IMR-90 (cell line): Measurements from ENCODE around the gene DDAH2. TPM values are rescaled to one million over a fixed set of nuclear protein-coding genes. Genes with fewer than 3 reads are reported as not detected.
A peak's percentile ranks its signal among the peaks of the same experiment; 100 is the strongest.

Source experiments
- ATAC-seq: fragments of 200-7000 bp; cut with Tn5 transposase; 2 replicates; pipeline ENCODE4 v1.9.1; 2020; ENCODE audit warnings: low read depth, mild to moderate bottlenecking, moderate library complexity
- BruUV-seq: library from RNA; stranded (reverse); fragments of 400-500 nt; replicated peaks from 2 replicates; lab custom pipeline; 2021; lab: Mats Ljungman, UMichigan
- CTCF ChIA-PET: fragments of 300-600 bp; formaldehyde crosslinking; extraction: SDS; loops from one replicate; lab custom pipeline; 2021; ENCODE audit warnings: antibody characterized with exemption; lab: Yijun Ruan, JAX
- POLR2A ChIA-PET: fragments of 300-600 bp; sonication (Branson Sonifier 250); formaldehyde crosslinking; loops from one replicate; lab custom pipeline; 2022; ENCODE audit warnings: antibody characterized with exemption; ENCODE audit not compliant: unreplicated experiment; lab: Charles Lee
- DNase-seq: peaks from one replicate; pipeline ENCODE4 v3.0.0; 2013
- H2AFZ ChIP-seq: replicated peaks from 2 replicates; pipeline ENCODE3; 2013; ENCODE audit warnings: low read length, mild to moderate bottlenecking; ENCODE audit not compliant: poor library complexity
- H2AK5ac ChIP-seq: 2 replicates; pipeline ENCODE4 v1.6.1; 2013; ENCODE audit warnings: low read depth, low read length, inconsistent platforms
- H2AK9ac ChIP-seq: replicated peaks from 2 replicates; pipeline ENCODE3; 2013; ENCODE audit warnings: mild to moderate bottlenecking, low read depth, low read length, moderate library complexity; ENCODE audit not compliant: poor library complexity
- H2BK120ac ChIP-seq: 2 replicates; pipeline ENCODE4 v1.6.1; 2013; ENCODE audit warnings: low read depth, low read length, inconsistent platforms
- H2BK15ac ChIP-seq: 3 replicates; pipeline ENCODE4 v1.6.1; 2013; ENCODE audit warnings: low read depth, low read length, inconsistent platforms
- H2BK20ac ChIP-seq: 2 replicates; pipeline ENCODE4 v1.6.1; 2013; ENCODE audit warnings: low read depth, mild to moderate bottlenecking, inconsistent platforms, low read length, moderate library complexity
- H2BK5ac ChIP-seq: 2 replicates; pipeline ENCODE4 v1.6.1; 2013; ENCODE audit warnings: mild to moderate bottlenecking, low read depth, low read length, inconsistent platforms; ENCODE audit not compliant: poor library complexity, severe bottlenecking
- H3K14ac ChIP-seq: replicated peaks from 2 replicates; pipeline ENCODE4 v1.6.1; 2013; ENCODE audit warnings: low read depth, low read length, inconsistent platforms
- H3K18ac ChIP-seq: 2 replicates; pipeline ENCODE4 v1.6.1; 2013; ENCODE audit warnings: low read depth, low read length, control low read depth
- H3K23ac ChIP-seq: 2 replicates; pipeline ENCODE4 v1.6.1; 2013; ENCODE audit warnings: low read depth, low read length, inconsistent platforms
- H3K27ac ChIP-seq: 2 replicates; pipeline ENCODE4 v1.5.1; 2013; ENCODE audit warnings: mild to moderate bottlenecking, control low read depth, low read length; ENCODE audit not compliant: insufficient read depth
- H3K27me3 ChIP-seq: 2 replicates; pipeline ENCODE4 v1.6.1; 2013; ENCODE audit warnings: low read length; ENCODE audit not compliant: control insufficient read depth, insufficient read depth
- H3K36me3 ChIP-seq: 2 replicates; pipeline ENCODE4 v1.6.1; 2013; ENCODE audit warnings: low read length, mixed read lengths; ENCODE audit not compliant: control insufficient read depth, insufficient read depth
- H3K4ac ChIP-seq: 2 replicates; pipeline ENCODE4 v1.6.1; 2013; ENCODE audit warnings: low read depth, low read length, inconsistent platforms
- H3K4me1 ChIP-seq: 2 replicates; pipeline ENCODE4 v1.6.1; 2013; ENCODE audit warnings: low read length, mixed read lengths; ENCODE audit not compliant: control insufficient read depth, insufficient read depth
- H3K4me2 ChIP-seq: 2 replicates; pipeline ENCODE4 v1.6.1; 2013; ENCODE audit warnings: low read depth, mild to moderate bottlenecking, control low read depth, low read length, moderate library complexity
- H3K4me3 ChIP-seq: 2 replicates; pipeline ENCODE4 v1.5.1; 2013; ENCODE audit warnings: low read depth, mild to moderate bottlenecking, control low read depth, low read length, moderate library complexity; ENCODE audit not compliant: insufficient read depth
- H3K56ac ChIP-seq: 2 replicates; pipeline ENCODE4 v1.6.1; 2013; ENCODE audit warnings: low read length, inconsistent platforms; ENCODE audit not compliant: insufficient read depth; ENCODE audit errors: extremely low read depth
- H3K79me1 ChIP-seq, 2 experiments: 2 replicates each; pipeline ENCODE4 v1.6.1; 2013; ENCODE audit warnings: low read length in 2 of 2, inconsistent platforms in 1 of 2, low read depth in 1 of 2
- H3K9ac ChIP-seq: 2 replicates; pipeline ENCODE4 v1.6.1; 2013; ENCODE audit warnings: low read depth, low read length, control low read depth
- H3K9me1 ChIP-seq: 2 replicates; pipeline ENCODE4 v1.6.1; 2013; ENCODE audit warnings: low read length, inconsistent platforms; ENCODE audit not compliant: insufficient read depth
- H3K9me3 ChIP-seq: 2 replicates; pipeline ENCODE4 v1.6.1; 2013; ENCODE audit warnings: low read length; ENCODE audit not compliant: control insufficient read depth, insufficient read depth
- H4K20me1 ChIP-seq: 2 replicates; pipeline ENCODE4 v1.6.1; 2013; ENCODE audit warnings: low read length, inconsistent platforms; ENCODE audit not compliant: insufficient read depth
- H4K5ac ChIP-seq: 2 replicates; pipeline ENCODE4 v1.6.1; 2013; ENCODE audit warnings: mild to moderate bottlenecking, low read depth, low read length, control low read depth
- H4K8ac ChIP-seq, 2 experiments: 2 replicates each; pipeline ENCODE4 v1.6.1; 2013; ENCODE audit warnings: low read depth in 2 of 2, low read length in 2 of 2, control low read depth in 1 of 2, inconsistent platforms in 1 of 2
- H4K91ac ChIP-seq: 2 replicates; pipeline ENCODE4 v1.6.1; 2013; ENCODE audit warnings: low read depth, low read length, inconsistent platforms; ENCODE audit not compliant: insufficient read depth
- CEBPB ChIP-seq: IDR thresholded peaks from 2 replicates; pipeline ENCODE4 v1.6.1; 2012; ENCODE audit warnings: low read depth, low read length, improper control_type of control experiment
- NFE2L2 ChIP-seq: fragments of 150-350 bp; IDR thresholded peaks from 2 replicates; pipeline ENCODE4 v1.6.1; 2016; ENCODE audit warnings: low read depth, mild to moderate bottlenecking, low read length
- POLR2A ChIP-seq: IDR thresholded peaks from 2 replicates; pipeline ENCODE4 v1.6.1; 2012; ENCODE audit warnings: mild to moderate bottlenecking, low read depth, low read length
- RAD21 ChIP-seq: IDR thresholded peaks from 2 replicates; pipeline ENCODE4 v1.6.1; 2012; ENCODE audit warnings: low read length, improper control_type of control experiment
- USF2 ChIP-seq: fragments of 150-350 bp; IDR thresholded peaks from 2 replicates; pipeline ENCODE4 v1.6.1; 2017; ENCODE audit warnings: mild to moderate bottlenecking, antibody characterized with exemption, low read length, low read depth
- WGBS, 2 experiments: methylation state at CpG; one replicate each; pipeline versions ENCODE4 v1.1.5 to v1.1.7; 2013; ENCODE audit warnings: missing lambda C conversion rate in 2 of 2; ENCODE audit not compliant: insufficient read length in 1 of 2; ENCODE audit errors: extremely low coverage in 2 of 2; 5-methylcytosine and 5-hydroxymethylcytosine counted together
- dilution Hi-C: fragments of 300-500 bp; cut with HindIII; formaldehyde crosslinking; loops from one replicate; pipeline ENCODE4 v1.14.3; 2018; ENCODE audit warnings: low sequenced_read_pairs; ENCODE audit not compliant: unreplicated experiment
- in situ Hi-C: fragments of 300-500 bp; cut with MboI; formaldehyde crosslinking; loops from 3 replicates; pipeline ENCODE4 v1.14.3; 2019; ENCODE audit warnings: low sequenced_read_pairs, inconsistent platforms, mixed read lengths
- intact Hi-C: fragments of 100-400 bp; cut with micrococcal nuclease; formaldehyde crosslinking; loops from 2 replicates; pipeline ENCODE4 v1.10.0; 2022
- polyA plus RNA-seq, 3 experiments: library from polyadenylated mRNA; depleted of rRNA; stranded (reverse); fragments of >200 nt; gene quantifications; 2 replicates each; pipeline ENCODE4 v1.2.3, GENCODE V29; 2012; ENCODE audit warnings: low replicate concordance in 1 of 3
- total RNA-seq: library from RNA; depleted of rRNA; stranded (reverse); fragments of >200 nt; gene quantifications from 2 replicates; pipeline ENCODE4 v1.2.3, GENCODE V29; 2012

The DDAH2 gene
- total and polyA plus RNA-seq, 2 of the 4 experiments (the other 2 are of a cell fraction) = 40.7 to 57.9 TPM

GRCh38 chr6:31775633-31776484 lies 46.8 kb upstream of the DDAH2 start:
- Histone ChIP-seq H3K18ac (no peak overlapping the region), H3K27me3 (no peaks in the 10 kb centered on the region), H3K36me3 (peaks cover 27% of the 10 kb centered on the region), H4K5ac (no peak overlapping the region), H3K14ac (no peak overlapping the region), H4K91ac (no peak overlapping the region), H3K9me3 (no peaks in the 10 kb centered on the region), H2BK5ac (no peak overlapping the region), H2BK15ac (no peak overlapping the region), H4K20me1 (no peaks in the 10 kb centered on the region), H2AK5ac (0 out of 2 replicates have a peak overlapping the region, but pooled peaks have one; percentile 31), H4K8ac (no peak overlapping the region), H3K4me3 (no peak overlapping the region), H3K79me1 (0 out of 4 replicates have a peak, but pooled peaks cover 0 to 2% of the 10 kb centered on the region in 2 experiments), H3K9ac (no peak overlapping the region), H3K4ac (no peak overlapping the region), H2BK20ac (no peak overlapping the region), H2AK9ac (peak overlapping the region; percentile 96), H3K4me1 (peaks cover 10% of the 10 kb centered on the region), H2AFZ (peak overlapping the region; percentile 41), H3K9me1 (0 out of 2 replicates have a peak, but pooled peaks cover 8% of the 10 kb centered on the region), H3K4me2 (no peak overlapping the region), H3K27ac (no peak overlapping the region), H2BK120ac (no peak overlapping the region), H3K56ac (no peak overlapping the region), H3K23ac (no peak overlapping the region)
- no TSS peak for BruUV-seq
- TF ChIP-seq POLR2A (no peak), CEBPB (no peak), NFE2L2 (no peak), RAD21 (no peak), USF2 (no peak)
- no peak for DNase-seq
- WGBS, 2 experiments = 91% methylated on average over 17 of the region's 32 CpGs; no CpG with 5 or more reads in 1 of the 2 experiments
- intact Hi-C loops = no loop called here
- dilution Hi-C loops = no loop called here
- no peak for ATAC-seq
- ChIA-PET CTCF (interaction anchor here (0.9 to 1.2 kb wide), 2 partner anchors 15 to 20 kb away, joined by 3 to 4 read pairs; partner anchors contain the start of gene VARS1), POLR2A (no interaction called here)
- in situ Hi-C loops = no loop called here
